Neural cell (in vitro differentiated cells): ENCODE data around the gene SERPINA3.

ENCODE experiments used
- CTCF ChIP-seq: fragments of 450-650 bp; IDR thresholded peaks from 2 replicates; pipeline ENCODE4 v1.5.1; 2014; ENCODE audit warnings: antibody characterized with exemption, mild to moderate bottlenecking, moderate library complexity; ENCODE audit not compliant: poor library complexity, severe bottlenecking
- EZH2 ChIP-seq: fragments of 200-600, 300-800 bp; shearing (Covaris generic), sonication (generic); IDR thresholded peaks from 2 replicates; pipeline ENCODE4 v1.6.1; 2014; ENCODE audit warnings: antibody characterized with exemption, low read length, borderline replicate concordance, mild to moderate bottlenecking; ENCODE audit not compliant: insufficient read depth, poor library complexity, severe bottlenecking
- MXI1 ChIP-seq: fragments of 450-650 bp; conservative IDR thresholded peaks from 2 replicates; pipeline ENCODE4 v1.6.1; 2014; ENCODE audit warnings: antibody characterized with exemption, mild to moderate bottlenecking; ENCODE audit not compliant: poor library complexity, severe bottlenecking
- POLR2AphosphoS5 ChIP-seq: IDR thresholded peaks from 2 replicates; pipeline ENCODE4 v1.6.1; 2012

- TF ChIP-seq CTCF: no peak
- TF ChIP-seq EZH2: no peak
- TF ChIP-seq MXI1: no peak
- TF ChIP-seq POLR2AphosphoS5: no peak
These were observed 33.9 kb downstream of the SERPINA3 start for GRCh38 chr14:94646066-94646465.
